ENCODE results near the gene SAMD11.
A peak's percentile ranks its signal among the peaks of the same experiment; 100 is the strongest.

The SAMD11 gene

DNA sequence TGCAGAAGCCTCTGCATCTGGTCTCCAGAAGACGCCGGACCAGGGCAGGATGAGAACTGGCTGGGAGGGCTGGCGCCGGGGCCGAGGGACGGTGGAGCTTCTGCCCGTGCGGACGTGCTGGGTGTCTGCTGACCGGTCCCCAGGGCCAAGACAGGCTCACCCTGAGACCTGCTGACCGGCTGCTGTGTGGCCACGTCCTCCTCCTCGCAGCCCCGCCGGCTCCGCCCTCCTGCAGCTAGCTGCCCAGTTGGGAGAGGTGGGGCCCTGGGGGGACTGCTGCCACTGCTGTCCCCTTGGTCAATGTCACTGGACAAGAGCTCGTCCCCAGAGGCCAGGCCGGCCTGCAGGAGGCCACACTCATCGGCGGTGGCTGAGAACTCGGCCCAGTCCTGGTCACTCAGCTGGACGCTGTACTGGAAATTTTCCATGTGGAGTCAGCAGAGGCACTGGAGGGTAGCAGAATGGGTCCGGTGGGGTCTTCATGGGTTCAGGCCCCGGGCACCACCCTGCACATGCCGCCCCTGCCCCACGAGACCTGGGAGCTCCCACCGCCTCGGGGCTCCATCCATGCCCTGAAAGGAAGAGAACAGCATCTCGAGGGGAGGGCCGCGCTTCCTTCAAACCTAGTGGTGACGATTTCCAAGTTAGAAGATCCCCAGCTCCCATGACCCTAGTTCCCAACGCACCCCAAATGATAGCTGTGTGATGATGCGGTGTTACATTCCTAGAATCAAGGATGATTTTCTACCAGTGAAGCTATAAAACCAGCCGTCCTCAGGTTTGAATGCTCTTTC is 57.1 kb downstream of the SAMD11 start:
- Mint-ChIP-seq H3K36me3 (ENCODE audit: low read depth) (peaks cover 4% of the 10 kb centered on the region), H3K4me3 (no peak overlapping the region), H3K4me1 (peaks cover 11% of the 10 kb centered on the region), H3K27ac (no peak overlapping the region), H3K9me3 (peaks cover 6% of the 10 kb centered on the region), H3K27me3 (ENCODE audit: low read depth, poor library complexity) (peaks cover 51% of the 10 kb centered on the region)
- DNase-seq = no peak
- TF ChIP-seq, protein P1, sequence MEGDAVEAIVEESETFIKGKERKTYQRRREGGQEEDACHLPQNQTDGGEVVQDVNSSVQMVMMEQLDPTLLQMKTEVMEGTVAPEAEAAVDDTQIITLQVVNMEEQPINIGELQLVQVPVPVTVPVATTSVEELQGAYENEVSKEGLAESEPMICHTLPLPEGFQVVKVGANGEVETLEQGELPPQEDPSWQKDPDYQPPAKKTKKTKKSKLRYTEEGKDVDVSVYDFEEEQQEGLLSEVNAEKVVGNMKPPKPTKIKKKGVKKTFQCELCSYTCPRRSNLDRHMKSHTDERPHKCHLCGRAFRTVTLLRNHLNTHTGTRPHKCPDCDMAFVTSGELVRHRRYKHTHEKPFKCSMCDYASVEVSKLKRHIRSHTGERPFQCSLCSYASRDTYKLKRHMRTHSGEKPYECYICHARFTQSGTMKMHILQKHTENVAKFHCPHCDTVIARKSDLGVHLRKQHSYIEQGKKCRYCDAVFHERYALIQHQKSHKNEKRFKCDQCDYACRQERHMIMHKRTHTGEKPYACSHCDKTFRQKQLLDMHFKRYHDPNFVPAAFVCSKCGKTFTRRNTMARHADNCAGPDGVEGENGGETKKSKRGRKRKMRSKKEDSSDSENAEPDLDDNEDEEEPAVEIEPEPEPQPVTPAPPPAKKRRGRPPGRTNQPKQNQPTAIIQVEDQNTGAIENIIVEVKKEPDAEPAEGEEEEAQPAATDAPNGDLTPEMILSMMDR (IDR thresholded peaks at IDR 0.05) = no peak

DNA sequence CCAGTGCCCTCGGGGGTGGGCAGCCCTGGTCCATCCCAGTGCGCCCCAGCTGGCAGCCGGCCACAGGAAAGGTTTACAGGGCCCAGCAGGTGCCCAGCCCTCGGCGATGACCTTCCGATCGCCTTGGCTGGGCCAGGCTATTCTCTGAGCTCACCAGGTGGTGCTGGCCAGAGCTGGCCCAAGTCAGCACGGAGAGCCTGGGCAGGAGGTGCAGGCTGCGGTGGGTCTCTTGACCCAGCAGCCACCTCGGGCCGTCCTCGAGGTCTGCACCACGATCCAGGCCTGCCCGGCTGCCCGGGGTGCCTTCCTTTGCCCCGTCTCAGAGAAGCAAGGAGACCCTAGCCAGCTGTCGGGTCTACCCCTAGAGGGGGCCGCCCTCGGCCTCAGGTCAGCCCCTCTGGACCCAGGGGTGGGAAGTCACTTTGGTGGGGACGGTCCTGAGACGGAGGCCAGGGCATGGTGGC is 57.8 kb downstream of the SAMD11 start:
- H3K27me3 Mint-ChIP-seq (ENCODE audit: low read depth, poor library complexity) = peaks cover 56% of the 10 kb centered on the region
- no peak overlapping the region for H3K27ac Mint-ChIP-seq
- H3K9me3 Mint-ChIP-seq = peaks cover 6% of the 10 kb centered on the region
- no peak for DNase-seq
- H3K4me1 Mint-ChIP-seq = peaks cover 9% of the 10 kb centered on the region
- no peak overlapping the region for H3K4me3 Mint-ChIP-seq
- peaks cover 4% of the 10 kb centered on the region for H3K36me3 Mint-ChIP-seq (ENCODE audit: low read depth)
- TF ChIP-seq, protein P1 (IDR thresholded peaks at IDR 0.05) = no peak

DNA sequence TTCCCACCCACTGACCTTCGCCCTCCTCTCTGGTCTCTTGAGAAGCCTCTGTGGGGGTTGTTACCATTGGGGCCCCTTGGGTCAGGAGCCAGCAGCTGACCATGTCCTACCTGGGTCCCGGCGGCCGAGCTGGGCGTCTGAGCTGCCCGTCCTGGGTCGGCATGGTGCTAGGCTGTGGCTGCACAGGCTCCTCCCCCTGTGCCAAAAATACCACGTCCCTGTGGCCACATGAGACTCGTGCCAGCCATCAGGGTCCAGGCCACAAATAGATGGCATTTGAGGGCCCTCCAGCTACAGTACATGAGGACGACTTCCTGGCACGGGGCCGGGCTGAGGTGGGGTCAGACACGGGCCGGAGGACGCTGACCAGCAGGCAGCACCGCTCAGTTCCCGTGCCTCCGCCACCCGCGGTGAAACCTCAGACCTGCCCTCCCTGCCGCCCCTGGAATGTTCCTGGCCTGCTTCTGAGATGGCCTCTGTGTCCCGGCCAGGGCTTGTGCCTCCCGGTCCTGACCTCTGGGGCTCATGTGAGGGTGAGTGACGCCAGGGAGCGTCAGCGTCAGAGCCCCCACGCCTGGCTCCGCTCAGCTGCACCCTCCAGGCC is 58.3 kb downstream of the SAMD11 start, which contains the start of gene PERM1:
Gene PERM1 (minus strand): TSS at position 139 of the 604 bp plus-strand sequence. CDS start 1,064 bp downstream, outside the sequence.
- Mint-ChIP-seq H3K9me3 (peaks cover 6% of the 10 kb centered on the region), H3K4me1 (peaks cover 9% of the 10 kb centered on the region), H3K27ac (no peak within 1 kb of the TSS), H3K36me3 (ENCODE audit: low read depth) (peaks cover 4% of the 10 kb centered on the region), H3K4me3 (no peak within 1 kb of the TSS), H3K27me3 (ENCODE audit: low read depth, poor library complexity) (peaks cover 57% of the 10 kb centered on the region)
- TF ChIP-seq, protein P1 (IDR thresholded peaks at IDR 0.05) = no peak
- DNase-seq = no peak

DNA sequence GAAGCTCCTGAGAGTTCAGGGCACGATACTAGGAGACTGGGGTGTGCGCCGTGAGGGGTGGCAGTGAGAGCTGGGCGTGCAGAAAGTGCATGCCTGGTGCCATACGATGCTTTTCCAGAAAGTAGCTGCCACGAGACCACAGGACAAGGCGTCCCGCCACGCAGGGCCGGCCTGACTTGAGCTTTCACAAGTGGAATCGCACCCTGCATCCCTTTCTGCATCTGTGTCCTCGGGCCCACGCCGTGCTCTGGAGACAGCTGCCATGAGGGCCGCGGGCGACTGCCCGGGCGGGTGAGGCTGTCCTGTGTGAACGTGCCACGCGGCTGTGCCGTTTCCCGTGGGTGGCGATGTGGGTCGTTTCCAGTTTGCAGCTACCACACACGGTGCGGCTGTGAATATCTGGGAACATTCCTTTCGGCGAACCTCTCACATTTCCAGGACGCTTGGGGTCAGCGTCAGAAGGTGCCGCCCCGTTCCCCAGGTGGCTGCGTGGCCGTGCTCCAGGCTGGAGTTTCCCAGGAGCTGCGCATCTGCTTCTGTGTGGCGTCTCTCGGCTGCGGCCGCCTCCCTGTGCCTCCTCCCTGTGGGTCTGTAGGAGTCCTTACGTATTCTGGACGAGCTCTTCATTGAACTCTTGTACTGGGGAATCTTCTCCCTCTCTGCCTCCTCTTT is 59.2 kb downstream of the SAMD11 start:
- H3K27me3 Mint-ChIP-seq (ENCODE audit: low read depth, poor library complexity) = peaks cover 61% of the 10 kb centered on the region
- H3K27ac Mint-ChIP-seq = no peak overlapping the region
- peaks cover 9% of the 10 kb centered on the region for H3K4me1 Mint-ChIP-seq
- peaks cover 10% of the 10 kb centered on the region for H3K9me3 Mint-ChIP-seq
- H3K36me3 Mint-ChIP-seq (ENCODE audit: low read depth) = peaks cover 6% of the 10 kb centered on the region
- no peak for DNase-seq
- H3K4me3 Mint-ChIP-seq = no peak overlapping the region
- TF ChIP-seq, protein P1 (IDR thresholded peaks at IDR 0.05) = no peak

DNA sequence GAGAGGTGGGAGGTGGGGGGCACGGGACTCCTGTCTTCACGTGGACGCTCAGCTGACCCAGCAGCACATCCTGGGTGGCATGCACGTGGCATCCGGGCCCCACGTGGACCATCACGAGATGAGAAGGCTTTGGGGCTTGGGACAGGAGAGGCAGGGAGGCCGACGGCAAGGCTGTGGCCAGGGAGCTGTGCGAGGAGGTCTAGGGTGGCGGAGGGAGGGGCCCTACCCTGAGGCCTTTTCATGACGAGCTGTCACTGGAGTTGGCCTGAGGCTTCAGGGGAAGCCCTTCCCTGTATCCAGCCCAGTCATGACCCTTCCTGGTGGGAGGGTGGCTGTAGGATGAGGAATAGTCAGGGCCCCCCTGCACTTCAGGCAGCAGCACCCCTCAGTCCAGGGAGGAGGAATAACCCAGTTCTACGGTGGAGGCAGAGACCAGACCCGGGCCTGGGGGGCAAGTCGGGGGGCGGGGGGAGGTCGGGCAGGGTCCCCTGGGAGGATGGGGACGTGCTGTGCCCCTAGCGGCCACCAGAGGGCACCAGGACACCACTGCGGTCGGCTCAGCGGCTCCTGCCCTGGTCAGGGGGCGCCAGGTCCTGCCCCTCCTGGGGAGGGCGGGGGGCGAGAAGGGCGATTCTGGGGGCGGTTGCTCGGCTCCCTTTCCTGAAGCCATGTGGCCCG is 60.2 kb downstream of the SAMD11 start:
- H3K27ac Mint-ChIP-seq = no peak overlapping the region
- H3K27me3 Mint-ChIP-seq (ENCODE audit: low read depth, poor library complexity) = peaks cover 67% of the 10 kb centered on the region
- H3K36me3 Mint-ChIP-seq (ENCODE audit: low read depth) = peaks cover 10% of the 10 kb centered on the region
- TF ChIP-seq, protein P1 (IDR thresholded peaks at IDR 0.05) = peak; percentile 89
- peaks cover 15% of the 10 kb centered on the region for H3K9me3 Mint-ChIP-seq
- H3K4me3 Mint-ChIP-seq = no peak overlapping the region
- peaks cover 5% of the 10 kb centered on the region for H3K4me1 Mint-ChIP-seq
- peak; percentile 83 for DNase-seq
